ENCODE measurements around the gene ADK.

DNA sequence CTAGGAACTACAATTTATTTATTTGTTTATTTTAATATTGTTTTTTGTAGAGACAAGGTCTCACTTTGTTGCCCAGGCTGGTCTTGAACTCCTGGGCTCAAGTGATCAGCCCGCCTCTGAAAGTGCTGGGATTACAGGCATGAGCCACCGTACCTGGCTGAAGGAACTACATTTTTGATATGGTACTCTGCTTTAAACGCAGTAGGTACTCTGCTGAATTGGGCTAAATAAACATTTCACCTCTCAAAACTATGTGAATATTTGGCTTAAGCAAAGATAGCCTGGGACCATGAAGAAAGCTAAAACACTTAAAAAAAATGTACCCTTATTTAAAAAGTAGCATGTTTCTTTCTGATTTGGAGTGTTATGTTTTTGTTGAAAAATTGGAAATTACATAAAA, 138.2 kb downstream of the ADK start:
- TF ChIP-seq, protein P1, sequence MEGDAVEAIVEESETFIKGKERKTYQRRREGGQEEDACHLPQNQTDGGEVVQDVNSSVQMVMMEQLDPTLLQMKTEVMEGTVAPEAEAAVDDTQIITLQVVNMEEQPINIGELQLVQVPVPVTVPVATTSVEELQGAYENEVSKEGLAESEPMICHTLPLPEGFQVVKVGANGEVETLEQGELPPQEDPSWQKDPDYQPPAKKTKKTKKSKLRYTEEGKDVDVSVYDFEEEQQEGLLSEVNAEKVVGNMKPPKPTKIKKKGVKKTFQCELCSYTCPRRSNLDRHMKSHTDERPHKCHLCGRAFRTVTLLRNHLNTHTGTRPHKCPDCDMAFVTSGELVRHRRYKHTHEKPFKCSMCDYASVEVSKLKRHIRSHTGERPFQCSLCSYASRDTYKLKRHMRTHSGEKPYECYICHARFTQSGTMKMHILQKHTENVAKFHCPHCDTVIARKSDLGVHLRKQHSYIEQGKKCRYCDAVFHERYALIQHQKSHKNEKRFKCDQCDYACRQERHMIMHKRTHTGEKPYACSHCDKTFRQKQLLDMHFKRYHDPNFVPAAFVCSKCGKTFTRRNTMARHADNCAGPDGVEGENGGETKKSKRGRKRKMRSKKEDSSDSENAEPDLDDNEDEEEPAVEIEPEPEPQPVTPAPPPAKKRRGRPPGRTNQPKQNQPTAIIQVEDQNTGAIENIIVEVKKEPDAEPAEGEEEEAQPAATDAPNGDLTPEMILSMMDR (IDR thresholded peaks at IDR 0.05) = no peak
- TF ChIP-seq POLR2AphosphoS5 (IDR thresholded peaks at IDR 0.05) = no peak
- TF ChIP-seq POLR2A (IDR thresholded peaks at IDR 0.05) = no peak

All from stomach (tissue), 4 donors.